ENCODE results near the gene MYLK3. TPM values are rescaled to one million over a fixed set of nuclear protein-coding genes. Genes with fewer than 3 reads are reported as not detected.

Gene MYLK3
- total RNA-seq, 2 donors from 2014 or later, result 0.29 to 0.59 TPM

DNA sequence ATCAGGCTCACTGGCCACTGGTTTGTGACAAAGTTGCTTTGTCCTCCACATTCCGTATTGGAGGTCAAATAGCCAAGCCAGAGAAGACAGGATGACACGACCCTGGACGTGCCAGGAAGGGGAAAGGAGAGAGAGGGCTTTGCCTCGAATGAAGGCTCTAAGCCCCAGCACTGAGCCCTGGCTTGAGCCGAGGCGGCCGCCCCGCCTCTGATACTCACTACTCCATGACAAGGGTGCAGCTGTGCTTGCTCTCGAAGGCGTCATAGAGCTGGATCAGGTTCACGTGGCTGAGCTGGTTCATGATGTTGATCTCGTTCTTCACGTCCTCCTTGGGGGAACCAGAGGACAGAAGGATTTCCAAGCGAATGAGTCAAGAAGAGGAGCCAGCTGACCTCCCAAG, 19.3 kb downstream of the MYLK3 start:
- Mint-ChIP-seq H3K4me3 (no peak overlapping the region), H3K9me3 (no peaks in the 10 kb centered on the region), H3K27me3 (peaks cover 0 to 14% of the 10 kb centered on the region in 2 donors), H3K27ac (no peak overlapping the region), H3K36me3 (peaks cover 7% of the 10 kb centered on the region), H3K4me1 (ENCODE audit: low read depth in 2 of 2) (no peaks in the 10 kb centered on the region)
- DNase-seq (ENCODE audit: low spot score) (no peak), ATAC-seq (no peak)

GRCh38 chr16:46727630-46728029, 20.5 kb downstream of the MYLK3 start:
- ATAC-seq (no peak), DNase-seq (ENCODE audit: low spot score) (no peak)
- Mint-ChIP-seq H3K27ac (no peak overlapping the region), H3K4me3 (no peak overlapping the region), H3K27me3 (peaks cover 0 to 14% of the 10 kb centered on the region in 2 donors), H3K36me3 (peaks cover 7% of the 10 kb centered on the region), H3K4me1 (ENCODE audit: low read depth in 2 of 2) (no peaks in the 10 kb centered on the region), H3K9me3 (no peaks in the 10 kb centered on the region)

DNA sequence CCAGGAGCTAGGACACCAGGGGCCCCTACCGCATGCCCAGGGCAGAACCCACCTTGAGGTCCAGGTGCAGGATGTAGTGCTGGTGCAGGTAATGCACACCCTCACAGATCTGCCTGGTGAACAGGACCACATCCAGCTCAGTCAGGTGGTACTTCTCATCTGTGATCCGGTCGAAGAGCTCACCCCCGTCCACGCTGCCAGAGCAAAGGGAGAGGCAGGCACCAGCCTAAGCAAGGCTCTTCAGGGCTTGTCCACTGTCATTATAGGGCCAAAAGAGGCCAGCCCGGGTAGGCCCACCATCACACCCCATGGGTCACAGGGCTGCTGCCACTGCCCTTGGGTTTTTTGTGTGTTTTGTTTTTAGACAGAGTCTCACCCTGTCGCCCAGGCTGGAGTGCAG, 21.0 kb downstream of the MYLK3 start:
- peak in 1 of 2 donors; percentile 24 for ATAC-seq
- H3K36me3 Mint-ChIP-seq, result peaks cover 7% of the 10 kb centered on the region
- no peaks in the 10 kb centered on the region for H3K9me3 Mint-ChIP-seq
- H3K27ac Mint-ChIP-seq, result no peak overlapping the region
- H3K27me3 Mint-ChIP-seq, result peaks cover 0 to 14% of the 10 kb centered on the region in 2 donors
- H3K4me1 Mint-ChIP-seq (ENCODE audit: low read depth in 2 of 2), result no peaks in the 10 kb centered on the region
- DNase-seq (ENCODE audit: low spot score), result no peak
- no peak overlapping the region for H3K4me3 Mint-ChIP-seq

DNA sequence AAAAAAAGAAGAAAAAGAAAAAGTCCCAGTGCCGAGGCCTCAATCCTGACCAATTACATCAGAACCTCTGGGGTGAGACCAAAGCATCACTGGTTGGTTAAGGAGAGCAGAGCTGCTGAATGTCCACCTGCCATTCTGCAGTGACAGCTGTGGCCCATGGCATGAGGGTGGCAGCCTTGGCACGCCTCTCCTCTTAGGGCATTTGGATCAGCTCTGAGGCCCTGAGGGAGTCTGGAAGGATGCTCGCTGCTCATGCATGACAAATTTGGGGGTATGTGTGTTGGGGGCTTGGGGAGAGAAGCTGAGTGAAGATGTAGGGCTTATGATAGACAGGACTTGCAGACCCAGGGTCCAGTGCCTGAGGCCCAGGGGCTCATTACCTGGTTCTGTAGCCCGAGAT, 26.3 kb downstream of the MYLK3 start:
- Mint-ChIP-seq H3K27me3 (peaks cover 0 to 14% of the 10 kb centered on the region in 2 donors), H3K36me3 (peaks cover 7% of the 10 kb centered on the region), H3K4me1 (ENCODE audit: low read depth in 2 of 2) (no peaks in the 10 kb centered on the region), H3K4me3 (no peak overlapping the region), H3K27ac (no peak overlapping the region), H3K9me3 (no peaks in the 10 kb centered on the region)
- ATAC-seq (no peak), DNase-seq (ENCODE audit: low spot score) (no peak)

DNA sequence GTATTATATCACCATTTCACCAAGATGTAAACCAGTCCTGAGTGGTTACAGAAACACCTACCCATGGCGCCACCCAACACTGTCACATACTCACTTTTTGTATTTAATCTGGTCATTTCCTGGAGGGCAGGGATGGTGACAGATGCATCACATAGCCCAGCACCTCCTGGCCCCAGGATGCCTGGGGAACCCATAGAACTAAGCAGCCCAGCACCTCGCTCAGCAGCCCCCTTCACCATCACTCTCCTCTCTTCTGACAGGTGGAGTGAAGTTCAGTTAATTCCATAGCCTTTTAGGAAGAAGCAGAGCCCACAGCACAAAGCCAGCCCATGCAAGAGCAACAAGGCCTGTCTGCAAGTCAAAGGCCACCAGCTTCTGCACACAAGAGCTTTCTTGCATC, 27.5 kb downstream of the MYLK3 start:
- Mint-ChIP-seq H3K4me1 (ENCODE audit: low read depth in 2 of 2) (no peaks in the 10 kb centered on the region), H3K36me3 (peaks cover under 1% of the 10 kb centered on the region), H3K27ac (no peak overlapping the region), H3K4me3 (no peak overlapping the region), H3K27me3 (peaks cover 0 to 3% of the 10 kb centered on the region in 2 donors), H3K9me3 (no peaks in the 10 kb centered on the region)
- ATAC-seq (peak in 1 of 2 donors; percentile 28), DNase-seq (ENCODE audit: low spot score) (no peak)

DNA sequence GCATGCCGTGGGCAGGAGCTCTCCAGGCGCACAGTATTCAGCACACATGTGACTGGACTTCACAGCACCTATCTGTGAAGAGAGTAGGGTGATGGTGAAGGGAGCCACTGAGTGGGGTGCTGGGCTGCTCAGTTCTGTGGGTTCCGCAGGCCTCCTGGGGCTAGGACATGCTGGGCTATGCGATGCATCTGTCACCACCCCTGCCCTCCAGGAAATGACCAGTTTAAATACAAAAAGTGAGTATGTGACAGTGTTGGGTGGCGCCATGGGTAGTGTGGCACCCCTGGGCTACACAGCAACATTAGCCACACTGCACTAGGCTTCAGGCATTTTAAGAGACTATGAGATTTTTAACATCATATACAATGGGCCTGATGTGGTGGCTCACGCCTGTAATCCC, 28.6 kb downstream of the MYLK3 start:
- DNase-seq (ENCODE audit: low spot score) (no peak), ATAC-seq (no peak)
- Mint-ChIP-seq H3K4me1 (ENCODE audit: low read depth in 2 of 2) (no peaks in the 10 kb centered on the region), H3K9me3 (no peaks in the 10 kb centered on the region), H3K36me3 (no peaks in the 10 kb centered on the region), H3K4me3 (no peak overlapping the region), H3K27ac (no peak overlapping the region), H3K27me3 (no peaks in the 10 kb centered on the region)

- Mint-ChIP-seq H3K27ac (no peak overlapping the region), H3K27me3 (no peaks in the 10 kb centered on the region), H3K36me3 (no peaks in the 10 kb centered on the region), H3K4me3 (no peak overlapping the region), H3K9me3 (no peaks in the 10 kb centered on the region), H3K4me1 (ENCODE audit: low read depth in 2 of 2) (no peaks in the 10 kb centered on the region)
- no peak for ATAC-seq
- no peak for DNase-seq (ENCODE audit: low spot score)
These were observed 29.9 kb downstream of the MYLK3 start for GRCh38 chr16:46718214-46718613.

GRCh38 chr16:46717692-46718091, 30.5 kb downstream of the MYLK3 start:
- no peak overlapping the region for H3K4me3 Mint-ChIP-seq
- no peaks in the 10 kb centered on the region for H3K36me3 Mint-ChIP-seq
- no peaks in the 10 kb centered on the region for H3K27me3 Mint-ChIP-seq
- no peak for DNase-seq (ENCODE audit: low spot score)
- no peaks in the 10 kb centered on the region for H3K4me1 Mint-ChIP-seq (ENCODE audit: low read depth in 2 of 2)
- no peak for ATAC-seq
- H3K27ac Mint-ChIP-seq, result no peak overlapping the region
- no peaks in the 10 kb centered on the region for H3K9me3 Mint-ChIP-seq

DNA sequence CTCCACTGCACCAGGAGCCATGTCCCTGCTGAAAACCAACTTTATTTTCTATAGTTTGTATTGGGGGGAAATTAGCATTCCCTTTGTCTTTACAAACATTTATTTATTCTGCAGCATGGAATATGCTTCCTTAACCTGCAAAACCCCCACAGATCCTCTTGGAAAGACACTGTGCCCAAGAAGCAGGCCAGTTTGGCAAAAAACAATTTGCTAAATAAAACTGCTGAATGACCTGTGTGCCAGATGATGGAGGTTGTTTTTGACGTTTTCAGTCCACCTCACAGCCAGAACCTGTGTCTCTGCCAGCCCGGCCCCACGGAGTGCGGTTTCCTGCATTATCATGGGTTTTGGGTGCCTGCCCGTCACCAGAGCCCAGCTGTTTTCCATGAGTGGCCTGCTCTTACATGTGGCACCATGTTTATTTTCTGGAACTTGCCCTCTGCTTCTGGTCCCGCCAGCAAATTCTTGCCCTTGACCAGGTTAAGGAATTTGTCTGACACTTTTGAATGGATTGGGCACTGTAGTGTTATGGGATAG, 32.3 kb downstream of the MYLK3 start:
- Mint-ChIP-seq H3K27ac (no peak overlapping the region), H3K4me1 (ENCODE audit: low read depth in 2 of 2) (no peaks in the 10 kb centered on the region), H3K9me3 (no peaks in the 10 kb centered on the region), H3K36me3 (no peaks in the 10 kb centered on the region), H3K27me3 (peaks cover 0 to 2% of the 10 kb centered on the region in 2 donors), H3K4me3 (no peak overlapping the region)
- no peak for ATAC-seq
- no peak for DNase-seq (ENCODE audit: low spot score)

GRCh38 chr16:46714797-46715591, 33.1 kb downstream of the MYLK3 start:
- Mint-ChIP-seq H3K4me3 (no peak overlapping the region), H3K27me3 (peaks cover 0 to 2% of the 10 kb centered on the region in 2 donors), H3K27ac (no peak overlapping the region), H3K36me3 (no peaks in the 10 kb centered on the region), H3K9me3 (no peaks in the 10 kb centered on the region), H3K4me1 (ENCODE audit: low read depth in 2 of 2) (no peaks in the 10 kb centered on the region)
- DNase-seq (ENCODE audit: low spot score), result no peak
- ATAC-seq, result no peak

GRCh38 chr16:46713634-46714033, 34.5 kb downstream of the MYLK3 start:
- Mint-ChIP-seq H3K4me3 (no peak overlapping the region), H3K9me3 (no peaks in the 10 kb centered on the region), H3K27ac (no peak overlapping the region), H3K36me3 (no peaks in the 10 kb centered on the region), H3K27me3 (peaks cover 0 to 2% of the 10 kb centered on the region in 2 donors), H3K4me1 (ENCODE audit: low read depth in 2 of 2) (no peaks in the 10 kb centered on the region)
- ATAC-seq (no peak), DNase-seq (ENCODE audit: low spot score) (no peak)

- H3K27me3 Mint-ChIP-seq, result peaks cover 0 to 2% of the 10 kb centered on the region in 2 donors
- no peak for DNase-seq (ENCODE audit: low spot score)
- H3K27ac Mint-ChIP-seq, result no peak overlapping the region
- H3K4me1 Mint-ChIP-seq (ENCODE audit: low read depth in 2 of 2), result no peaks in the 10 kb centered on the region
- ATAC-seq, result no peak
- H3K9me3 Mint-ChIP-seq, result no peaks in the 10 kb centered on the region
- no peak overlapping the region for H3K4me3 Mint-ChIP-seq
- H3K36me3 Mint-ChIP-seq, result no peaks in the 10 kb centered on the region
These were observed 35.2 kb downstream of the MYLK3 start for GRCh38 chr16:46712911-46713310.

DNA sequence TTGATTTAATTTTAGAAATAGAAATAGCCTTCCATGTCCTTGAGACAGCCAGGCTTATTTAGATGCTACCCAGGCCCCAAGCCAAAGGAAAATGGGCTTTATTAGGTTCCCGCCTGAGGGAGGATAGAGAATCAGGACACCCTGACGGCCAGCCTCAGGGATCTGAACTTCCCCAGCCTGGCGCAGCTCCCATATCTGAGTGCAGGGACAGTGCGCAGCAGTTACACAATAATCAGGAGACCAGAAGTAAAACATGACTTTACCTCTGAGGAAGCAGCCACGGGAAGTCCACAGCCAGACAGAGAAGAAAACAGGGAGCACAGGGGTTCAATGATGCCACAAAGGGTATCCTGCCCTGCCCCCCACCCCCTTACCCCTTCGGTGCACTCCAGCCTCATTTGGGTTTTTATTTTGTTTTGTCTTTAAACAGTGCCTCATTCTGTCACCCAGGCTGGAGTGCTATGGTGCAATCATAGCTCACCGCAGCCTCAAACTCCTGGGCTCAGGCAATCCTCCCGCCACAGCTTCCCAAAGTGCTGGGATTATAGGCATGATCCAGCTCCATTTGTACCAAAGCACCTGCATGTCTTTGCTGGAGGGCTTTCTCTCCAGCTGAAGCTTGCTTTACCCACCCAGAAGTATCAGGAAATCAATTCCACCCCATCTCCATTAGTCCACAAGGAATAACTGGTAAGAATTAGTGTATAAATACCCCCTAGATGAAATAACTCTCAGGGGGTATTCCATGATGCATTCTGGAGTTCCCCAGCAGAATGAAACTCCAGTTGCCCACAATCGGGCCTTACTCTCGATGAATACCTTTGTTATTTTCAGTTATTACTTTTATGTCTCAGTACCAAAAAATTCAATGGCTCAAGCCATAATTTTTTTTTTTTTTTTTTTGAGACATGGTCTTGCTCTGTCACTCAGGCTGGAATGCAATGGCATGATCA, 36.8 kb downstream of the MYLK3 start:
- DNase-seq (ENCODE audit: low spot score), result no peak
- Mint-ChIP-seq H3K36me3 (no peaks in the 10 kb centered on the region), H3K4me3 (no peak overlapping the region), H3K27ac (no peak overlapping the region), H3K27me3 (peaks cover 0 to 2% of the 10 kb centered on the region in 2 donors), H3K4me1 (ENCODE audit: low read depth in 2 of 2) (no peaks in the 10 kb centered on the region), H3K9me3 (no peaks in the 10 kb centered on the region)
- ATAC-seq, result no peak
